K562 (cell line): ENCODE data around the gene CFL1. TPM values are rescaled to one million over a fixed set of nuclear protein-coding genes. Genes with fewer than 3 reads are reported as not detected.

Source experiments
- ATF1 ChIP-seq, 2 experiments: fragments of 450-650 bp in 1 of 2; IDR thresholded peaks; 2 replicates each; pipeline ENCODE4 v1.6.1; 2016; ENCODE audit warnings: missing compliant biosample characterization in 1 of 2, missing genetic modification characterization in 1 of 2
- ATF4 ChIP-seq: fragments of 450-650 bp; formaldehyde crosslinking; IDR thresholded peaks from 2 replicates; pipeline ENCODE4 v1.4.0; 2022; ENCODE audit warnings: mild to moderate bottlenecking, moderate library complexity
- DMBX1 ChIP-seq: fragments of 250-450 bp; sonication (Bioruptor Pico); IDR thresholded peaks from 2 replicates; pipeline ENCODE4 v1.8.0; 2022; ENCODE audit warnings: inconsistent platforms, mild to moderate bottlenecking, moderate library complexity, borderline replicate concordance
- EWSR1 ChIP-seq: fragments of 450-650 bp; IDR thresholded peaks from 2 replicates; pipeline ENCODE4 v1.6.1; 2018; ENCODE audit warnings: borderline replicate concordance, mild to moderate bottlenecking, low read depth, moderate library complexity; ENCODE audit not compliant: partially characterized antibody
- FOXM1 ChIP-seq, 2 experiments: fragments of 450-650 bp in 1 of 2; sonication (generic) in 1 of 2; formaldehyde crosslinking in 1 of 2; IDR thresholded peaks; 2 replicates each; pipeline versions ENCODE4 v1.6.1 to v1.9.0; 2017 to 2022; ENCODE audit warnings: low read depth in 2 of 2, mild to moderate bottlenecking in 2 of 2, missing genetic modification reagents in 1 of 2, moderate library complexity in 1 of 2
- IRF2 ChIP-seq: sonication (generic); formaldehyde crosslinking; IDR thresholded peaks from 2 replicates; pipeline ENCODE4 v1.8.1; 2022; ENCODE audit warnings: mild to moderate bottlenecking, missing genetic modification reagents
- KLF13 ChIP-seq: fragments of 450-650 bp; IDR thresholded peaks from 2 replicates; pipeline ENCODE4 v1.6.1; 2016; ENCODE audit warnings: missing genetic modification characterization, low read depth, mild to moderate bottlenecking, missing compliant biosample characterization, moderate library complexity, borderline replicate concordance
- MXI1 ChIP-seq: IDR thresholded peaks from 2 replicates; pipeline ENCODE4 v1.6.1; 2011; ENCODE audit warnings: low read depth, mild to moderate bottlenecking, improper control_type of control experiment, low read length
- NR2C2 ChIP-seq, 2 experiments: fragments of 200-800 bp in 1 of 2; sonication (Bioruptor generic) in 1 of 2; sonication (generic) in 1 of 2; formaldehyde crosslinking in 1 of 2; IDR thresholded peaks; 2 replicates each; pipeline versions ENCODE4 v1.6.1 to v1.8.0; 2016 to 2022; ENCODE audit warnings: mild to moderate bottlenecking in 1 of 2, missing compliant biosample characterization in 1 of 2, missing genetic modification characterization in 1 of 2, missing genetic modification reagents in 1 of 2
- NR3C1 ChIP-seq: sonication (generic); formaldehyde crosslinking; IDR thresholded peaks from 2 replicates; pipeline ENCODE4 v1.8.1; 2022; ENCODE audit warnings: missing genetic modification reagents
- POLR2A ChIP-seq: fragments of 450-650 bp; conservative IDR thresholded peaks from 2 replicates; pipeline ENCODE4 v1.6.1; 2016
- PYGO2 ChIP-seq: fragments of 450-650 bp; IDR thresholded peaks from 2 replicates; pipeline ENCODE4 v1.6.1; 2016; ENCODE audit warnings: mild to moderate bottlenecking, missing genetic modification characterization, moderate library complexity, missing compliant biosample characterization
- RAD51 ChIP-seq: fragments of 450-650 bp; IDR thresholded peaks from 2 replicates; pipeline ENCODE4 v1.7.1; 2016; ENCODE audit warnings: low read depth, mild to moderate bottlenecking, borderline replicate concordance
- RBM39 ChIP-seq: fragments of 200-400 bp; formaldehyde crosslinking; optimal IDR thresholded peaks from 2 replicates; pipeline ENCODE3; 2018; ENCODE audit warnings: low read depth, low read length
- ZNF778 ChIP-seq: fragments of 450-650 bp; formaldehyde crosslinking; IDR thresholded peaks from 2 replicates; pipeline ENCODE4 v1.4.0; 2020; ENCODE audit warnings: mild to moderate bottlenecking, moderate library complexity
- polyA plus RNA-seq, 8 experiments: library from polyadenylated mRNA; depleted of rRNA in 4 of 8; stranded (reverse) in 5 of 8; unstranded in 3 of 8; fragments of >200 nt; fragmentation: Nextera tagmentation in 2 of 8; fragmentation: Illumina TruSeq in 1 of 8; extraction: Ambion mirVana in 2 of 8; extraction: Trizol in 1 of 8; gene quantifications; 2 replicates each; pipeline versions ENCODE4 v1.2.1 to v1.2.3, GENCODE V29; 2011 to 2014; ENCODE audit warnings: inconsistent platforms in 1 of 8, missing spikeins in 1 of 8
- total RNA-seq, 7 experiments: library from RNA; depleted of rRNA in 6 of 7; stranded (reverse); fragments of >200 nt in 6 of 7; fragmentation: Illumina TruSeq in 2 of 7; extraction: Trizol in 2 of 7; gene quantifications; 2 replicates each; pipeline versions ENCODE4 v1.2.1 to v1.2.3, GENCODE V29; 2011 to 2021; ENCODE audit warnings: low replicate concordance in 1 of 7
- TF ChIP-seq, protein P1 (sequence below): fragments of 450-650 bp; formaldehyde crosslinking; IDR thresholded peaks from 2 replicates; pipeline ENCODE4 v1.4.0; 2022; ENCODE audit warnings: missing genetic modification characterization
- TF ChIP-seq, protein P2 (sequence below): sonication (generic); formaldehyde crosslinking; IDR thresholded peaks from 2 replicates; pipeline ENCODE4 v1.8.1; 2023; ENCODE audit warnings: mild to moderate bottlenecking, missing genetic modification reagents
- TF ChIP-seq, protein P3 (sequence below): fragments of 250-450 bp; sonication (Bioruptor Pico); IDR thresholded peaks from 2 replicates; pipeline ENCODE4 v1.5.1; 2021; ENCODE audit warnings: mild to moderate bottlenecking
- TF ChIP-seq, protein P4 (sequence below): sonication (generic); formaldehyde crosslinking; IDR thresholded peaks from 2 replicates; pipeline ENCODE4 v1.8.0; 2022; ENCODE audit warnings: mild to moderate bottlenecking, low read depth, missing genetic modification reagents

The CFL1 gene
- total and polyA plus RNA-seq, 9 of the 15 experiments (the other 6 are each of a cell fraction or from before 2014, with no cell fraction given) = 105 to 1,101 (median 859) TPM

DNA sequence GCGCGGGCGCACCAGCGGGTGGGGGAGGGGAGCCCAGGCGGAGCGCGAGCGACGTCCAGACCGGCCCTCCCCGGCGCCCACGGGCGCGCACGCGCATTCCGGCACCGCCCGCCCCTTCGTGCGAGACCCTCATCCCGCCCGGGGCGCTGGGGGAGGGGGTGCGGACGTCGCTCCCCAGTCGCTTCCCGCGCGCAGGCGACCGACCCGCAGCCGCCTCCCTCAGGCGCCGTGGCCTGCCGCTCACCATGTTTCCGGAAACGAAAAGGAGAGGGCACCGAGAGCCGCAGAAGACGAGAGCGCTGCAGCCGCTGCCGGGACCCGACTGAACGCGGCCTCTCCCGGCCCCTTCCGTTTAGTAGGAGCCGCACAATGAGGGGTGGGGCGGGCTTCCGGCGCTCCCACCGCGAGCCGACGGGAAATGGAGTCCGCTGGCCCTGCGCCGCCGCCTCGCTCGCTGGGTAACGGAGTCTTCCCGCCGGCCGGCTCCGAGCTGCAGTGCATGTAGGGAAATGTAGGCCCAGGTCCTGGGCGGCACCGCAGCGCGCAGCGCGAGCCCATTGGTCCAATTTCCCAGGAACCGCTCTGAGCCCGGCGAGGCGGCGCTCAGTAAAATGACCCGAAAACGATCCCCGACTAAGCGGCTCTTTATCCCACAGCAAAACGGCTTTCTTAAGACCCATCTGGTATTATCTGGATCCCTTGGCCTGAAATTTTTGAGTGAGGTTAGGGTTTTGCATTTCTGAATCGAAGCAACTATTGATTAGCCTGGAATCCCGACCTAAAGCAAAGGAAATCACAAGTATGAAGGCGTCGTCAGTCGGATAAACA, at the start of gene CFL1 (continued):
- TF ChIP-seq RAD51 = no peak
- TF ChIP-seq ATF4 = peak; percentile 9; the same call in 1 of the 2 replicates
- TF ChIP-seq DMBX1 = 0 out of 2 replicates have a peak, but pooled peaks have one; percentile 49
- TF ChIP-seq MXI1 = no peak
- TF ChIP-seq, protein P1, sequence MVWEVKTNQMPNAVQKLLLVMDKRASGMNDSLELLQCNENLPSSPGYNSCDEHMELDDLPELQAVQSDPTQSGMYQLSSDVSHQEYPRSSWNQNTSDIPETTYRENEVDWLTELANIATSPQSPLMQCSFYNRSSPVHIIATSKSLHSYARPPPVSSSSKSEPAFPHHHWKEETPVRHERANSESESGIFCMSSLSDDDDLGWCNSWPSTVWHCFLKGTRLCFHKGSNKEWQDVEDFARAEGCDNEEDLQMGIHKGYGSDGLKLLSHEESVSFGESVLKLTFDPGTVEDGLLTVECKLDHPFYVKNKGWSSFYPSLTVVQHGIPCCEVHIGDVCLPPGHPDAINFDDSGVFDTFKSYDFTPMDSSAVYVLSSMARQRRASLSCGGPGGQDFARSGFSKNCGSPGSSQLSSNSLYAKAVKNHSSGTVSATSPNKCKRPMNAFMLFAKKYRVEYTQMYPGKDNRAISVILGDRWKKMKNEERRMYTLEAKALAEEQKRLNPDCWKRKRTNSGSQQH (CRISPR knock-in tag) = peak; percentile 90; the same call in 1 of the 2 replicates
- no peak for TF ChIP-seq PYGO2 (tag)
- no peak for TF ChIP-seq FOXM1 (IDR thresholded peaks at IDR 0.05; ENCODE audit: low read depth)
- TF ChIP-seq FOXM1 (CRISPR knock-in tag; IDR thresholded peaks at IDR 0.05; ENCODE audit: low read depth) = no peak
- TF ChIP-seq ATF1 (CRISPR knock-in tag; IDR thresholded peaks at IDR 0.05) = no peak
- peak; percentile 76 for TF ChIP-seq ATF1 (tag; IDR thresholded peaks at IDR 0.05)
- TF ChIP-seq EWSR1 = no peak
- TF ChIP-seq, protein P2, sequence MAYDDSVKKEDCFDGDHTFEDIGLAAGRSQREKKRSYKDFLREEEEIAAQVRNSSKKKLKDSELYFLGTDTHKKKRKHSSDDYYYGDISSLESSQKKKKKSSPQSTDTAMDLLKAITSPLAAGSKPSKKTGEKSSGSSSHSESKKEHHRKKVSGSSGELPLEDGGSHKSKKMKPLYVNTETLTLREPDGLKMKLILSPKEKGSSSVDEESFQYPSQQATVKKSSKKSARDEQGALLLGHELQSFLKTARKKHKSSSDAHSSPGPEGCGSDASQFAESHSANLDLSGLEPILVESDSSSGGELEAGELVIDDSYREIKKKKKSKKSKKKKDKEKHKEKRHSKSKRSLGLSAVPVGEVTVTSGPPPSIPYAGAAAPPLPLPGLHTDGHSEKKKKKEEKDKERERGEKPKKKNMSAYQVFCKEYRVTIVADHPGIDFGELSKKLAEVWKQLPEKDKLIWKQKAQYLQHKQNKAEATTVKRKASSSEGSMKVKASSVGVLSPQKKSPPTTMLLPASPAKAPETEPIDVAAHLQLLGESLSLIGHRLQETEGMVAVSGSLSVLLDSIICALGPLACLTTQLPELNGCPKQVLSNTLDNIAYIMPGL = no peak
- peak; percentile 46; the same call in 1 of the 2 replicates for TF ChIP-seq NR3C1 (CRISPR knock-in tag)
- peak; percentile 67; the same call in 1 of the 2 replicates for TF ChIP-seq KLF13 (tag)
- TF ChIP-seq RBM39 = no peak
- no peak for TF ChIP-seq ZNF778 (CRISPR knock-in tag)
- TF ChIP-seq, protein P3, sequence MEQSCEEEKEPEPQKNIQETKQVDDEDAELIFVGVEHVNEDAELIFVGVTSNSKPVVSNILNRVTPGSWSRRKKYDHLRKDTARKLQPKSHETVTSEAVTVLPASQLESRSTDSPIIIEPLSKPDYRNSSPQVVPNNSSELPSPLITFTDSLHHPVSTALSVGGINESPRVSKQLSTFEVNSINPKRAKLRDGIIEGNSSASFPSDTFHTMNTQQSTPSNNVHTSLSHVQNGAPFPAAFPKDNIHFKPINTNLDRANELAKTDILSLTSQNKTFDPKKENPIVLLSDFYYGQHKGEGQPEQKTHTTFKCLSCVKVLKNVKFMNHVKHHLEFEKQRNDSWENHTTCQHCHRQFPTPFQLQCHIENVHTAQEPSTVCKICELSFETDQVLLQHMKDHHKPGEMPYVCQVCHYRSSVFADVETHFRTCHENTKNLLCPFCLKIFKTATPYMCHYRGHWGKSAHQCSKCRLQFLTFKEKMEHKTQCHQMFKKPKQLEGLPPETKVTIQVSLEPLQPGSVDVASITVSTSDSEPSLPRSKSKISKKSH = no peak
- TF ChIP-seq, protein P4, sequence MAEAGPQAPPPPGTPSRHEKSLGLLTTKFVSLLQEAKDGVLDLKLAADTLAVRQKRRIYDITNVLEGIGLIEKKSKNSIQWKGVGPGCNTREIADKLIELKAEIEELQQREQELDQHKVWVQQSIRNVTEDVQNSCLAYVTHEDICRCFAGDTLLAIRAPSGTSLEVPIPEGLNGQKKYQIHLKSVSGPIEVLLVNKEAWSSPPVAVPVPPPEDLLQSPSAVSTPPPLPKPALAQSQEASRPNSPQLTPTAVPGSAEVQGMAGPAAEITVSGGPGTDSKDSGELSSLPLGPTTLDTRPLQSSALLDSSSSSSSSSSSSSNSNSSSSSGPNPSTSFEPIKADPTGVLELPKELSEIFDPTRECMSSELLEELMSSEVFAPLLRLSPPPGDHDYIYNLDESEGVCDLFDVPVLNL = peak; percentile 80; the same call in 1 of the 2 replicates
- no peak for TF ChIP-seq IRF2 (CRISPR knock-in tag)
- TF ChIP-seq NR2C2 (CRISPR knock-in tag; IDR thresholded peaks at IDR 0.05) = no peak
- TF ChIP-seq NR2C2 (tag; IDR thresholded peaks at IDR 0.05) = peak; percentile 78
- TF ChIP-seq POLR2A = peak; percentile 99
